ENCODE measurements around the gene KCNK1.

KCNK1 gene

GRCh38 chr1:233673261-233673946 lies 59.5 kb downstream of the KCNK1 start:
- no peak overlapping the region for H3K4me3 ChIP-seq (ENCODE audit: control insufficient read depth, low read depth, low read length)
- TF ChIP-seq CTCF (IDR thresholded peaks at IDR 0.05; ENCODE audit: control insufficient read depth, insufficient read depth, low read depth, low read length, missing control alignments): no peak
- DNase-seq (ENCODE audit: low read depth): no peak

GRCh38 chr1:233673947-233674431 lies 60.1 kb downstream of the KCNK1 start:
- no peak for TF ChIP-seq CTCF (IDR thresholded peaks at IDR 0.05; ENCODE audit: control insufficient read depth, insufficient read depth, low read depth, low read length, missing control alignments)
- H3K4me3 ChIP-seq (ENCODE audit: control insufficient read depth, low read depth, low read length): no peak overlapping the region
- no peak for DNase-seq (ENCODE audit: low read depth)

- no peak for DNase-seq (ENCODE audit: low read depth)
- TF ChIP-seq CTCF (IDR thresholded peaks at IDR 0.05; ENCODE audit: control insufficient read depth, insufficient read depth, low read depth, low read length, missing control alignments): no peak
- H3K4me3 ChIP-seq (ENCODE audit: control insufficient read depth, low read depth, low read length): no peak overlapping the region
These were observed 61.5 kb downstream of the KCNK1 start for GRCh38 chr1:233675446-233675845.

GRCh38 chr1:233675893-233676292 lies 62.0 kb downstream of the KCNK1 start:
- no peak for TF ChIP-seq CTCF (IDR thresholded peaks at IDR 0.05; ENCODE audit: control insufficient read depth, insufficient read depth, low read depth, low read length, missing control alignments)
- no peak overlapping the region for H3K4me3 ChIP-seq (ENCODE audit: control insufficient read depth, low read depth, low read length)

GRCh38 chr1:233677690-233678354 lies 63.9 kb downstream of the KCNK1 start:
- TF ChIP-seq CTCF (IDR thresholded peaks at IDR 0.05; ENCODE audit: control insufficient read depth, insufficient read depth, low read depth, low read length, missing control alignments): no peak
- no peak for DNase-seq (ENCODE audit: low read depth)
- no peak overlapping the region for H3K4me3 ChIP-seq (ENCODE audit: control insufficient read depth, low read depth, low read length)

More at GRCh38 chr1:233675893-233676292, 62.0 kb downstream of the KCNK1 start:
- no peak for DNase-seq (ENCODE audit: low read depth)

GRCh38 chr1:233679030-233679429 lies 65.1 kb downstream of the KCNK1 start:
- no peak for TF ChIP-seq CTCF (IDR thresholded peaks at IDR 0.05; ENCODE audit: control insufficient read depth, insufficient read depth, low read depth, low read length, missing control alignments)
- no peak overlapping the region for H3K4me3 ChIP-seq (ENCODE audit: control insufficient read depth, low read depth, low read length)
- DNase-seq (ENCODE audit: low read depth): no peak
